Activated CD4-positive, alpha-beta T cell treated with anti-CD3 and anti-CD28 coated beads, Interleukin-2, amount 50 U/mL, for 1 hour (primary cell): ENCODE measurements around the gene ANGPTL4.
"Not testable (repeated sequence)": the region's sequence is repeated elsewhere in the genome, so short reads cannot be mapped to it uniquely, and the experiment has no call there.

Source experiments
- DNase-seq: peaks from one replicate; pipeline ENCODE4 v3.0.0-alpha.2; 2020

ANGPTL4 gene

GRCh38 chr19:8334458-8335342 lies 29.3 kb upstream of the ANGPTL4 start:
- no peak for DNase-seq

GRCh38 chr19:8335343-8336071 lies 28.4 kb upstream of the ANGPTL4 start:
- DNase-seq, result no peak

- DNase-seq, result no peak
These were observed 27.8 kb upstream of the ANGPTL4 start for GRCh38 chr19:8336072-8336569.

GRCh38 chr19:8336660-8337059 lies 27.3 kb upstream of the ANGPTL4 start:
- DNase-seq, result no peak

- DNase-seq, result no peak
These were observed 26.2 kb upstream of the ANGPTL4 start for GRCh38 chr19:8337728-8338127.

GRCh38 chr19:8338835-8339234 lies 25.1 kb upstream of the ANGPTL4 start:
- DNase-seq, result no peak

- no peak for DNase-seq
These were observed 23.4 kb upstream of the ANGPTL4 start for GRCh38 chr19:8340341-8341096.

- not testable (repeated sequence) for DNase-seq
These were observed 22.5 kb upstream of the ANGPTL4 start for GRCh38 chr19:8341504-8341903.

GRCh38 chr19:8342316-8342683 lies 21.7 kb upstream of the ANGPTL4 start:
- no peak for DNase-seq

- DNase-seq, result peak; percentile 92
These were observed 21.1 kb upstream of the ANGPTL4 start, which contains the start of gene KANK3 for GRCh38 chr19:8342684-8343482. KANK3 (minus strand) TSS chr19:8343262; CDS start chr19:8337828, 5,434 bp downstream.

GRCh38 chr19:8343483-8343844 lies 20.5 kb upstream of the ANGPTL4 start:
- no peak for DNase-seq

GRCh38 chr19:8349629-8350372 lies 14.2 kb upstream of the ANGPTL4 start:
- not testable (repeated sequence) for DNase-seq

GRCh38 chr19:8352134-8352827 lies 11.7 kb upstream of the ANGPTL4 start:
- no peak for DNase-seq

- not testable (repeated sequence) for DNase-seq
These were observed 11.1 kb upstream of the ANGPTL4 start for GRCh38 chr19:8352845-8353244.

GRCh38 chr19:8355631-8356402 lies 8.1 kb upstream of the ANGPTL4 start:
- no peak for DNase-seq

GRCh38 chr19:8357007-8357521 lies 6.9 kb upstream of the ANGPTL4 start:
- no peak for DNase-seq

GRCh38 chr19:8358948-8359347 lies 5.0 kb upstream of the ANGPTL4 start:
- no peak for DNase-seq

GRCh38 chr19:8360196-8360595 lies 3.8 kb upstream of the ANGPTL4 start:
- no peak for DNase-seq

- DNase-seq, result no peak
These were observed 1.8 kb upstream of the ANGPTL4 start for GRCh38 chr19:8361921-8362793.
